Fibroblast of the conjunctiva (primary cell): ENCODE results near the gene DIAPH1.

ENCODE experiments used
- DNase-seq: peaks from one replicate; pipeline ENCODE4 v3.0.0-alpha.2; 2010; ENCODE audit warnings: low read depth

DIAPH1 gene

GRCh38 chr5:141639357-141640050, 20.7 kb upstream of the DIAPH1 start:
- DNase-seq = no peak

- no peak for DNase-seq
These were observed 20.0 kb upstream of the DIAPH1 start for GRCh38 chr5:141638771-141639170.

- DNase-seq = no peak
These were observed 19.1 kb upstream of the DIAPH1 start for GRCh38 chr5:141637767-141638419.

- no peak for DNase-seq
These were observed 18.4 kb upstream of the DIAPH1 start for GRCh38 chr5:141637123-141637766.

- DNase-seq = peak; percentile 78
These were observed 17.8 kb upstream of the DIAPH1 start, which contains the start of the genes HDAC3 and RELL2 for GRCh38 chr5:141636413-141637122. HDAC3 (minus strand) TSS chr5:141636849; CDS start chr5:141636790, 59 bp downstream. RELL2 (plus strand) TSS chr5:141636997; CDS start chr5:141638226, 1,229 bp downstream.

- no peak for DNase-seq
These were observed 17.3 kb upstream of the DIAPH1 start for GRCh38 chr5:141636106-141636412.

GRCh38 chr5:141635646-141636045, 16.8 kb upstream of the DIAPH1 start:
- no peak for DNase-seq

GRCh38 chr5:141634720-141635119, 15.9 kb upstream of the DIAPH1 start:
- no peak for DNase-seq

- no peak for DNase-seq
These were observed 15.2 kb upstream of the DIAPH1 start for GRCh38 chr5:141633871-141634561.

GRCh38 chr5:141632650-141633049, 13.8 kb upstream of the DIAPH1 start:
- no peak for DNase-seq

- DNase-seq = no peak
These were observed 11.9 kb upstream of the DIAPH1 start for GRCh38 chr5:141630570-141631140.

- DNase-seq = no peak
These were observed 9.5 kb upstream of the DIAPH1 start for GRCh38 chr5:141628175-141628788.

GRCh38 chr5:141623611-141624010, 4.8 kb upstream of the DIAPH1 start:
- DNase-seq = no peak

- no peak for DNase-seq
These were observed 4.4 kb upstream of the DIAPH1 start for GRCh38 chr5:141623186-141623585.

GRCh38 chr5:141618030-141618803, 583 bp downstream of the DIAPH1 start:
- DNase-seq = no peak

GRCh38 chr5:141617682-141618029, 1.1 kb downstream of the DIAPH1 start:
- DNase-seq = no peak

GRCh38 chr5:141617128-141617527, 1.7 kb downstream of the DIAPH1 start:
- DNase-seq = no peak

- DNase-seq = no peak
These were observed 2.6 kb downstream of the DIAPH1 start for GRCh38 chr5:141615991-141616720.

- no peak for DNase-seq
These were observed 5.5 kb downstream of the DIAPH1 start for GRCh38 chr5:141613344-141613743.

- DNase-seq = no peak
These were observed 7.5 kb downstream of the DIAPH1 start for GRCh38 chr5:141611289-141611688.
